Measurements from ENCODE around the gene PCDH9.
A peak's percentile ranks its signal among the peaks of the same experiment; 100 is the strongest.

Gene PCDH9

GRCh38 chr13:66984241-66984640 is 245.9 kb downstream of the PCDH9 start:
- Histone ChIP-seq H3K79me2 (ENCODE audit: insufficient read depth, low read length) (no peaks in the 10 kb centered on the region), H2AFZ (ENCODE audit: low read depth, low read length, severe bottlenecking) (peak overlapping the region; percentile 46), H3K27me3 (ENCODE audit: low read length) (no peaks in the 10 kb centered on the region), H3K9me2 (replicated peaks; ENCODE audit: insufficient read depth, low read length) (no peaks in the 10 kb centered on the region), H3K4me3 (ENCODE audit: insufficient read depth, low read length, poor library complexity, severe bottlenecking) (no peak overlapping the region), H3K9ac (ENCODE audit: low read length) (no peak overlapping the region), H4K20me1 (ENCODE audit: low read depth, low read length) (no peaks in the 10 kb centered on the region), H3K4me2 (ENCODE audit: low read depth, low read length, poor library complexity, severe bottlenecking) (no peak overlapping the region), H3K27ac (ENCODE audit: low read depth, low read length) (no peak overlapping the region), H3K36me3 (ENCODE audit: low read length) (no peaks in the 10 kb centered on the region), H3F3A (ENCODE audit: insufficient read depth) (no peaks in the 10 kb centered on the region), H3K9me3 (ENCODE audit: insufficient read depth, low read length) (peaks cover 12% of the 10 kb centered on the region; the same call in 1 of the 2 replicates)
- no peak for TF ChIP-seq EZH2phosphoT487 (conservative IDR thresholded peaks at IDR 0.05; ENCODE audit: low read length)
- TF ChIP-seq, protein P1, sequence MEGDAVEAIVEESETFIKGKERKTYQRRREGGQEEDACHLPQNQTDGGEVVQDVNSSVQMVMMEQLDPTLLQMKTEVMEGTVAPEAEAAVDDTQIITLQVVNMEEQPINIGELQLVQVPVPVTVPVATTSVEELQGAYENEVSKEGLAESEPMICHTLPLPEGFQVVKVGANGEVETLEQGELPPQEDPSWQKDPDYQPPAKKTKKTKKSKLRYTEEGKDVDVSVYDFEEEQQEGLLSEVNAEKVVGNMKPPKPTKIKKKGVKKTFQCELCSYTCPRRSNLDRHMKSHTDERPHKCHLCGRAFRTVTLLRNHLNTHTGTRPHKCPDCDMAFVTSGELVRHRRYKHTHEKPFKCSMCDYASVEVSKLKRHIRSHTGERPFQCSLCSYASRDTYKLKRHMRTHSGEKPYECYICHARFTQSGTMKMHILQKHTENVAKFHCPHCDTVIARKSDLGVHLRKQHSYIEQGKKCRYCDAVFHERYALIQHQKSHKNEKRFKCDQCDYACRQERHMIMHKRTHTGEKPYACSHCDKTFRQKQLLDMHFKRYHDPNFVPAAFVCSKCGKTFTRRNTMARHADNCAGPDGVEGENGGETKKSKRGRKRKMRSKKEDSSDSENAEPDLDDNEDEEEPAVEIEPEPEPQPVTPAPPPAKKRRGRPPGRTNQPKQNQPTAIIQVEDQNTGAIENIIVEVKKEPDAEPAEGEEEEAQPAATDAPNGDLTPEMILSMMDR (IDR thresholded peaks at IDR 0.05; ENCODE audit: insufficient read depth, low read length, poor library complexity, severe bottlenecking): no peak

- H3K9me2 ChIP-seq (replicated peaks; ENCODE audit: insufficient read depth, low read length): no peaks in the 10 kb centered on the region
- H3K79me2 ChIP-seq (ENCODE audit: insufficient read depth, low read length): no peaks in the 10 kb centered on the region
- no peak for TF ChIP-seq EZH2phosphoT487 (conservative IDR thresholded peaks at IDR 0.05; ENCODE audit: low read length)
- TF ChIP-seq, protein P1 (IDR thresholded peaks at IDR 0.05; ENCODE audit: insufficient read depth, low read length, poor library complexity, severe bottlenecking): no peak
- H3K36me3 ChIP-seq (ENCODE audit: low read length): no peaks in the 10 kb centered on the region
- H3K9me3 ChIP-seq (ENCODE audit: insufficient read depth, low read length): peaks cover 12% of the 10 kb centered on the region; the same call in 1 of the 2 replicates
- H3K4me2 ChIP-seq (ENCODE audit: low read depth, low read length, poor library complexity, severe bottlenecking): no peak overlapping the region
- no peaks in the 10 kb centered on the region for H3K27me3 ChIP-seq (ENCODE audit: low read length)
- H3K27ac ChIP-seq (ENCODE audit: low read depth, low read length): no peak overlapping the region
- no peak overlapping the region for H3K9ac ChIP-seq (ENCODE audit: low read length)
- no peaks in the 10 kb centered on the region for H4K20me1 ChIP-seq (ENCODE audit: low read depth, low read length)
- H2AFZ ChIP-seq (ENCODE audit: low read depth, low read length, severe bottlenecking): no peak overlapping the region
- no peak overlapping the region for H3K4me3 ChIP-seq (ENCODE audit: insufficient read depth, low read length, poor library complexity, severe bottlenecking)
- no peaks in the 10 kb centered on the region for H3F3A ChIP-seq (ENCODE audit: insufficient read depth)
Observed at GRCh38 chr13:66981912-66982311, 248.2 kb downstream of the PCDH9 start.

DNA sequence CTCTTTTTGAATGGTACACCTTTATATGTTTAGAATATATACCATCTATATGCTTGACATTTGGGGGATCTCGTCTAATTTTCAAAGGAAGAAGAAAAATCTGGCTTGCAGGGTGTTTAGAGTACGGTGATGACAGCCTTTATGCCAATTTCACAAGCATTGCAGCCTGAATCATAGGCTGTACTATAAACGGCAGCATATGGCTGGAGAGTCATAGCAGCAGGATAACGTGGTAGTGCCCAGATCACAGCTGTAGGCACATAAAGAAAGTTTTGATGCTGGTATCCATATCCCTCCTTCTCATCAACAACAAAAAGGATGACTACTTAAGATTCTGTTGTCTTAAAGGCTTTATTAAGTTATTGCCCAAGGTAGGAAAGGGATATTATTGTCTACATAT is 253.0 kb downstream of the PCDH9 start:
- H3K9me2 ChIP-seq (replicated peaks; ENCODE audit: insufficient read depth, low read length): no peaks in the 10 kb centered on the region
- no peaks in the 10 kb centered on the region for H3K79me2 ChIP-seq (ENCODE audit: insufficient read depth, low read length)
- no peak overlapping the region for H3K4me2 ChIP-seq (ENCODE audit: low read depth, low read length, poor library complexity, severe bottlenecking)
- H3K4me3 ChIP-seq (ENCODE audit: insufficient read depth, low read length, poor library complexity, severe bottlenecking): no peak overlapping the region
- H4K20me1 ChIP-seq (ENCODE audit: low read depth, low read length): no peaks in the 10 kb centered on the region
- no peaks in the 10 kb centered on the region for H3K9me3 ChIP-seq (ENCODE audit: insufficient read depth, low read length)
- H3K36me3 ChIP-seq (ENCODE audit: low read length): no peaks in the 10 kb centered on the region
- TF ChIP-seq, protein P1 (IDR thresholded peaks at IDR 0.05; ENCODE audit: insufficient read depth, low read length, poor library complexity, severe bottlenecking): no peak
- no peak for TF ChIP-seq EZH2phosphoT487 (conservative IDR thresholded peaks at IDR 0.05; ENCODE audit: low read length)
- no peak overlapping the region for H3K27ac ChIP-seq (ENCODE audit: low read depth, low read length)
- H3K27me3 ChIP-seq (ENCODE audit: low read length): no peaks in the 10 kb centered on the region
- H3K9ac ChIP-seq (ENCODE audit: low read length): no peak overlapping the region
- H3F3A ChIP-seq (ENCODE audit: insufficient read depth): no peaks in the 10 kb centered on the region
- H2AFZ ChIP-seq (ENCODE audit: low read depth, low read length, severe bottlenecking): peak overlapping the region; percentile 8

Data from SU-DHL-6 (cell line).